Stimulated activated CD8-positive, alpha-beta memory T cell treated with anti-CD3 and anti-CD28 coated beads, Interleukin-7, amount 100 ng/mL, for 1 hour (primary cell): Measurements from ENCODE around the gene PLOD2.

Experiments used
- DNase-seq, 2 donors: peaks; one replicate each; pipeline ENCODE4 v3.0.0-alpha.2; 2020; ENCODE audit warnings: low read depth in 2 of 2

Gene PLOD2

DNA sequence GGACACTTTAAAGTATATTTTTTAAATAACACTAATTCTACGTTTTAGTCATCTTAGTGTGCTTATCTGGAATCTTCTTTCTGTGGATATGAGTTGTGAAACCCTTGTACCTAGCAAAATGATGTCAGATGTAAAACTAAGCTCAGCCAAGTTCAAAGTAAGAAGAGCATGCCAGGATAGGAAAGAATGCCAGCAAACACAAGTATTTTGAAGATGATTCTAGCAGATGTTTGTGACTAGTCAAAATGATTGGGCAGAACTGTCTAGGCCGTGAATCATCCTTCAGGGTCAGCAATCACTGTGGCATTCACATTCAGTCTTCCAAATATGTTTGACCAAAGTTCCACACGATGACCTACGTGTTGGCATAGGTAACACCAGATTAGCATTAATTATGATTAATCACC is 5.4 kb upstream of the PLOD2 start:
- DNase-seq = no peak

DNA sequence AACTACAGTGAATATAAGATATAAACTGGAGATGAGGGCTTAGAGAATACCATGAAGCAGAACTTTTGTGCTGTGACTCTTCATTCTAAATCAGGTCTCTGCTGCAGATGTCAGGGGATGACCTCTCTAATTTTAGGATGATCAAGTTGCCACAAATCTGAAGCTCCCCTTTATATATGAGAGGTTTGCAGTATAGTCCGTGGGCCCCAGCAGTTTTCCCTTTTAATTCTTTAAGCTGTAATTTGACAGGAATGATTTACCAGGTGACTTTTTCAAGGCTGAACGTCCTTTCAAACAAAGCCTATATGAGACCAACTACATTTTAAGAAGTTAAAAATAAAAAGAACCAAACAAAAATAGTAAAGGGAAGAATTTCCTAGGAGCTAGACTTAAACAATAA is 4.9 kb upstream of the PLOD2 start:
- no peak for DNase-seq

DNA sequence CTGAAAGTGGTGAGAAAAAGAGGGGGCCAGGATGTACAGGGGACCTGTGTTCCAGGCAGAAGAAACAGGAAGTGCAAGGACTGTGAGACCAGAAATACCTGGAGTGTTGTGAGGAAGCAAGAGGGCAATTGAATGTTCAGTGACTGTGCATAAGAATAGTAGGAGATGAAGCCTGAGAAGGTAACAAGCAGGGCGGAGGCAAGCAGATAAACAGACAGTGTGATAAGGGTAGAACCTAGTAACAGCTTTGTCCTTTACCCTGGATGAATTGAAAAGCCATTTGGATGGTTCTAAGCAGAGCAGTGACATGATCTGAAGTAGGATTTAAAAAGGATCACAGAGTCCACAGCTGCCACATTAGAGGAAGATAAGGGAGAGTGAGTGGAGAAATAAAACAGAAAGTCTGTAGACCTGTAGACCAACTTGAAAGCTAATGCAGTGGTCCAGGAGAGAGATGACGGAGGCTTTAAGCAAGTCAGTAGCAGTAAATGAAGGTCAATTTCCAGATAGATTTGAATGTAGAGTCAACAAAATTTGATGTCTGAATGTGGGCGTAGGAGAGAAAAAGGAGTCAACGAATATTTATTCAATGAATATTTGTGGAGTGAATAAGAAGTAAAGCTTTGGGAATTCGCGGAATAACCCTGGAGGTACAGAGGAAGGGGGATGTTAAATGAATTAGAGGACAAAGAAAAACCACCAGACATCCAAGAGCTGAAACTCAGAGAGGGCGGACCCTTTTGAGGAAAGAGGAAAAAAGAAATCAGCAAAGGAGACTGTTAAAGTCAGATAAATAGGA is 4.2 kb upstream of the PLOD2 start:
- no peak for DNase-seq

DNA sequence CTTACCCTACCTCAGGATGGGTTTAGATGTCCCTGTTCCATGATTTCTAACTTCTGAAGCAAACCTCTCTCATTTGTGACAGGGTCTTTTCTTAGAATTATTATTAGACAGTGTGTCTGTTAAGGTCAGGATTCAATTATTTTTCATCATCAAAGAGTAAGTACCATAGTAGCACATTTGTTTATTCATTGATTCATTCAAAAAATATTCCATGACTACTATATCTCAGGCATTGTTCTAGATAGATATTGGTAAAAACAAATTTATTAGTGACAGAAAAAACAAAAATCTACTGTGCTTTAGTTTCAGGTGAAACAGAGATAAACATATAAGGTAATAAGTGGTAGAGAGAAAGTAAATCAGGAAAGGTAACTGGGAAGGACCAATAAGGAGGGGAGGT is 3.5 kb upstream of the PLOD2 start:
- no peak for DNase-seq

DNA sequence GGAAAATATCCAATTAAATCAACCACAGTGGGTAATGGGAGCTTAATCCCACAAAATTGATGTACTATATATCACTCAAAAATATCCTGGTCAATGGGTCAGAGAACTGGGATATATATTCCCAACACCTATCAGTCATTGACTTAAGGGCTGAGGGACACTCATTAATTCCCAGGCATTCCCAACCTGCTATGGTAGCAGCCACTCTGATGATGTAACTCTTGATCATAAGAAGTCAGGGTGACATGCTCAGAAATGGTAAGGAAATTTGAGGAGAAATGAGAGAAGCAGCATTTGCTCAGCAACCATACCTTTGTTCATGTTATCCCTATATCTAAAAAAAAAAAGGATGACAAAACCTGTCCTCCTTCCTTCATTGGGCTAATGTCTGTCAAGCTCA is 3.1 kb upstream of the PLOD2 start:
- no peak for DNase-seq

DNA sequence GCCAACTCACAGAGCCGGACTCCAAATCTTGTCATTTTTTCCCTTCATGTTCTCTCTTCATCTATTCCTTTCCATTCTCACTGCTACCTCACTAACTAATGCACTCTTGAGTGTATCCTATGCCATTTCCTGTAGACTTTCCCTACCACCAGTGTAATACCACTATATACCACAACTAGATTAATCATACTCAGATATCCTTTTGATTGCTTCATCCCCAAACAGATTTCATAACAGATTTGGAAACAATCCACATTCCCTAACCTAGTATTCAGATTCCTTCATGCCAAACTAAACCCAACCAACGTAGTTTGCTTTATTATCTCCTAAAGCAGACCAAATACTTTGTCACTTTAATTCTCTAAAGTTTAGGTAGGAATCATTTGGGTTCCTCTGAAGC is 2.6 kb upstream of the PLOD2 start:
- DNase-seq = no peak

DNA sequence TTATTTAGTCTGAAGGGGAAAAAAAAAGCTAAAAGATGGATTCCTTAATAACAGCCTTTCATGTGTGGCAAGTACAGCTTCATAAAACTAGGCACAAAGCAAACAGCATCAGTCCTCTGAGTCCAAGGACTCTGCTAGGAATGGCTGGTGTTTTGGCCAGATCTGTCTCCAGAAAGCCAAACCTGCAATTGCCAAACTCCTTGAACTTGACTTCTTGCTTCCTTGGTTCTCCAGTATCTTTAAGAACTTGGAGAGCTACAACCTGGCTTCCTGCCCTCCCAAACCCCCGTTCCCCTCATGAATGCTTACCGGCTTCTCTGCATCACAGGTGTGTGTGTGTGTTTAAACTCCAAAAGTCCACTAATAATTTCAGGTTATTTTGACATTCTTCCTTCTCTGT is 1.6 kb upstream of the PLOD2 start:
- no peak for DNase-seq

DNA sequence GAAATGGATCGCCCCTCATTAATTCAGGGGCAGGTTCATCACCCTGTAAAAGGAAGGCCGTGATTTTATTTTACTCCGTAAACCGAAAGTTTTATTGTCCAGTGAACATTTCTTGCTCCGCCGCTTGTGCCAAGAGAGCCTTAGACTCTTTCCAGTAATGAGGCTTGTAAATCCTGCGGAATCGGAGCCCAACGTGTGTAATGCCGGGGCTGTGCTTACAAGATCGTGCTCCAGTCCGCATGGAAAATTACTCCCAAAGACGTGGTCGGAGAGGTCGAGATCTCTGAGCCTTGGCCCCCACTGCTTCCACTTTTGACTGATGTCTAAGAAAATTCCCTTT is 649 bp upstream of the PLOD2 start:
- no peak for DNase-seq

DNA sequence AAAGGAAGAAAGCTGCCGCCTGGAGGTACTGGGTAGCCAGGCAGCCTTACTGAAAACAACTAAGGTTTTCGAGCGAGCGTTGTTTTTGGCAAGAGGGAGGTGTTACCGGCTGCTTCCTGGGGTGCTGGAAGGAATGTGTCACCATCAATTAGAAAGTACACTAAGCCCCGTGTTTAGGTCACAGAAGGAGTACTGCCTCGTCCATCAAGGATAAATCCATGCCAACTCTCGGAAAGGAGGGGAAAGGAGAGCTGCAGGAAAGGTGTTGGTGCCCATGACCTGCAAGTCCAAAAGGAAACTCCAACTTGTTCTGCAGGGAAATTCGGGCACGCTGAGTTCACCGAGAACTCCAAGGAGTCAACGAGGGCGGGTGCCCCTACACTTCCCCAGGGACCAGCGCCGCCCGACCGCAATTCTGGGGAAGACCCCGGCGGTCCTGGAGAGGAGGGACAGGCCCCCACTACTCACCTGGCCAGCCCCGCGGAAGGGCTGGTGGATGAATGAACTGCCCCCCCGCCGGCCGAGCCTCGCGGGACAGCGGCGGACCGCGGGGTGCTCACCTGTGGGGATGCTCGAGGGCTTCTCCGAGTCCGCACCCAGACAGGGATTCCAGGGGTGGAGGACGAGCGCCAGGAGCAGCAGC is 542 bp downstream of the PLOD2 start:
- no peak for DNase-seq

DNA sequence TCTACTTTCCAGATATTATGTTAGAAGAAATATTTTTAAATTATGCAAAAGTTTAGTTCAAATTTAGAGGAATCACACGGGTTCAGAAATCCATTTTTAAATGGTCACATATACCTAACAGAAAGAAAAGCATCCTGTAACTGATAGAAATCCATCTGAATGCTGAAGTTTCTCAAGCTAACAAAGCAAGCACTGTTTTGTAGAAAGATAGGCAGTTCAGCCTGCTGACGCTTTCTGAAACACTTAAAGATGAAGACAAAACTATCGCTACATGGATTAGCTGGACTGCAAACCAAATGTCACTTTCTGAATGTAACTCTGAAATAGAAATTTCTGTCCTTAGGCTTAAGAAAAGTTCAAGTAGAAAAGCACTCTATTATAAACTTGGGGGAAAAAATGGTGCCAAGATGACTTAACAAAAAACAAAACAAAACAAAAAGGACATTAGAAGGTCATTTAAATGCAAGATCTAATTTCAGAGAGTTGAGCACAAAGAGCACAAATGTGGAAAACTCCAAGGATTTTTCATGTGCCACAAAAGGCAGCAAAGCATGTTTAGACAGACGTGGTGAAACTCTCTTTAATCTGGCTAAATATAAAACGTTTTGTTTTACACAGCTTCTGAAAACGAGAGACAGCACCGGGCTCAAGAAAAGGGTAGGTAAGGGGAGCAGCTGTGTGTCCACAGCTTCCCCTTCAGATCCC is 1.2 kb downstream of the PLOD2 start:
- no peak for DNase-seq

DNA sequence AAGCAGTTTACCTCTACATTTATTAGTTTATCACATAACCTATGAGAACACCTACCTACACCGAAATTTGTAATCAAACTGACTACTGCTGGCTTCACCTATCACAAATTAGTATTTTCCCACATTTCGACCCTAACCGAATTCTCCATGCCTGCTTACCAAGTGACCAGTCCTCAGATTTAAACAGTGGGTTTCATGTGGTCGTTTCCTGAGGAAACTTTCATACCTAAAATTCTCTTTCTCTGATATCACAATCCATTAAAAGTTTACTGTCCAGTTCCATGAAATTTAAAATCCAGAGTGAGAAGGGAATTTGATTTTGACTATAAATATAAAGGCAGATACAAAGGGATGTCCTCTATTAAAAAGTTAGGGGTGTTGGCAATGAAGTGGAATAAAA is 1.9 kb downstream of the PLOD2 start:
- DNase-seq = no peak

DNA sequence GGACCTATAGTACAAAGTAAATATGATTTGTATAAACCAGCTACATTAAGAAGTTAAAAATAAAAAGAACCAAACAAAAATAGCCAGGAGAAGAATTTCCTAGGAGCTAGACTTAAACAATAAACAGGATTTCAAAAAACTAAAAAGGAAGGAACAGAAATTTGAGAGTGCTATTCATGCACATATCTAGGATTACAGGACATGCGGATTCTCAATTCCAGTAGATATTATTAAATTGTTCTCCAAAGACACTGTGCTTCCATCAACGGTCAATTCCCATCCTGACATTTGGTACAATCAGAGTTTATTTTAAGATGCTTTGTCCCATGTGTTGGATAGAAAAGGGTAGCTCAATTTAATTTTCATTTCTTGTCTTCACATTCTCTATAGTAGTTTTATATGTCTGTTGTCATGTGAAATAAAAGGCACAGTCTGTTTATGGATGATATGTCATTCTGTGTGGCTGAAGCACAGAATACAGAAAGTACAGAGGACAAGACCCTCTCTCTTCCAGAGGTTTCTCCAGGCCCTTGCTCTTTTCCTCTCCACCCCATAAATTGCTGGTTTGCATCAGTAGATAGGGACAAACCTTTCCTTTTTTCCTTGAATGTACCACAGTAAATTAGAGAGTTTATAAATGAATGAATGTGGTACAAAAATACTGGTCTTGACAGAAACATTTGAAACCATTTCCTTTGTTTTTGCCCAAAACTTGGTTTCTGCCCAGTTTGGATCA is 3.5 kb downstream of the PLOD2 start:
- DNase-seq = no peak

DNA sequence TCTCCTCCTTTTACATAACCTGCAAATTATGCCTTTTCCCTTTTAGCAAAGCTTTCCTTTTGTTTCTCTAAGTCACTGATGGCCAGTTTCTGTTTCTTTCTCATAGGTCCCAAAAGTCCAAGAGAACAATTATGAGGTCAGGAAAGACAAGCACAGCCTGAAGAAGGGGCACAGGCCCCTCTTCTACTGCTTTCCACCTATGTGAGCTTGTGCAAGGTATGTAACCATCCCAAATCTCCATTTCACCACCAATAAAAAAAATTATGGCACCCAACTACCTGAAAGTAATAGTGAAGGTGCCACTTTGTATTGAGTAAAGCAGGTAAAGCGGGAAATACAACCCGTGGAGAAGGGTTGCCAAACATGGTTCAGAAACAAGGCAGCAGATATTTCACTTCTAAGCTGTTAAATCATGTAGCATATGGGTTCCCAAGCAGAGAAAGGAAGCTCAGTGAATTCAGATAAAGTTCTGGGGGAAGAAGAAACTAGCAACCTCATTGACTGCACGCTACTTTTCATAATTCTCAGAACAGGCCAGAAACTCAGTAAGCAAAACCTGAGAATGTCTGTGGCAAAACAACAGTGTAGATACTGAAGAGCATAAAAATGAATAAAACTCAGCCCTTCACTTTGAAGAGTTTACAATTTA is 4.2 kb downstream of the PLOD2 start:
- DNase-seq = no peak

DNA sequence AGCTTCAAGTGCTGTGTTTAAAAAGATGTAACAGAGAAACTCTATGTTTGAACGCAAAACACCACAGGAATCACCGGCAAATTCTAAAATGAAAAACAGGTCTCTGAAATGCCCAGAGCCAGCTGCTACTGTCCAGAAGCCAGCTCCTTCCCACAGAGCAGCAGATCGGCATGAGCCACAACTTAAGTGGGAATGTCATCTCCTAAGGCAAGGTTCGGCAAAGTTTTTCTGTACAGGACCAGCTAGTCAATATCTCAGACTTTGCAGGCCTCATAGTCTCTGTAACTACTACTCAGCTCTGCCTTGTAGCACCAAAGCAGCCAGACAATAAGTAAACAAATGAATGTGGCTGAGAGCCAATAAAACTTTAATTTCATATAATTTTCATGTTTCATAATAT is 4.9 kb downstream of the PLOD2 start:
- no peak for DNase-seq

DNA sequence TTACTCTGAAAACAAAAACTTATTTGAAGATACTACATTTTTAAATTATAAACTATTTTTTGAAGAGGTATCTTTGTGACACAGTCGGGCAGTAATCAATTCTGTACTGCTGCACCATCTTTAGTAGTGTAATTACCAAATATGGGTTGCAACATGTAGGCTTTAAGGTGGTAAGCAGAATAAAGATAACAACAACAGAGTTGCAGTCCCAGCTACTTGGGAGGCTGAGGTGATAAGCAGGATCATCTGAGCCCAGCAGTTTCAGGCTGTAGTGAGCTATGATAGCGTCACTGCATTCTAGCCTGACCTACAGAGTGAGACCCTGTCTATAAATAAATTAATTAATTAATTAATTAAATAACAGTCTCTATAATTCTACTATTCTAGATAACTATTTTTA is 6.0 kb downstream of the PLOD2 start:
- no peak for DNase-seq

DNA sequence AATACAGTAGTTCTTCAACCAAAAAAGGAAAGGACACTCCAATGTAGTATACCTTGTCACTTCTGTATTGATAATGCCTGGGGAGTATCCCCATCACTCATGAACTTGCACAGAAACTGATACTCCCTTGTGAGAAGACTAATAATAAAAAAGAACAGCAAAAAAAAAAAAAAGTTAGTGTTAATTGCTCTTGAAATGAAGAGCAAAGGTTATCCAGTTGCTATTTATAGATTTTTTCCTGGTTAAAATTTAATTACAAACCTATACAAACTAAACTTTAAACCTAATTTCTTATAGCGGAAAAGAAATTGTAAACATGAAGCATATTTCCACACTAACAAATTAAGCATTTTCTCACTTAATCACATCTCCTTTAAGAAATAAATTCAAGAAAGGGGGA is 6.7 kb downstream of the PLOD2 start:
- DNase-seq = no peak

DNA sequence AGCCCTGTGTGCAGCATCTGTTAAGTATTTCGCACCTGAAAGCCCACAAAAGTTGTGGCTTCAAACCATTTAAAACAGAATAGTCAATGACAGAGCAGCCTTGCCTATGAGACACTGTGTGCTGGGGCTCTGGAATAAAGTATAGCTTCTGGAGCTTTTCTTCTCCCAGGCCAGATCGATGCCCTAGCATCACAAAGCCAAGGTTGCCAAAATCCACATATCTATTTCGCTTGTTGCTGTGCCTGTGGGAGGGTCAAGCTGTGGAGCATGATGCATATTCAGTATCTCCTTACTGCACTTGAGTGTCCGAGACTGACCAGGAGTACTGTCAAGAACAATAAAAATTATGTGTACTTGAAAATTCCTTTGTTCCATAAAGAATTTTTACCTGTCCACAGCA is 7.6 kb downstream of the PLOD2 start:
- no peak for DNase-seq

DNA sequence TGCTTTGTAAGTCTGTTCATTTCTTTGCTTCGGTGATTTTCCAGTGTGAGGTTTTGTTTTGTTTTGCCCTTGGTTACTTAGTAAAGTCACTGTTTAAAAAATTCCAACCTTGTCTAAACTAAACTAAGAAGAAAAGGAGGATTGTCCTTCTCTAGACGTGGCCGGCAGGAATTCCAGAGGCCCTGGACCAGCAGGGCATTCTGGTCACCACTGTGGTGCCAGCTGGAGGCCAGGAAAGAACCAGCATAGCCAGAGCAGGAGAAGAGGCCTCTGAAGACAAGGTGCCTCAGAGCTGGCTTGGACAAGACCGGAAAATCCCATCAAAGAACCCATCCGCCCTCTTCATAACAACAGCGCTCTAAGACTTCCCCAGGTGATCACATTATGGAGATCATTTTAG is 8.2 kb downstream of the PLOD2 start:
- DNase-seq = no peak

DNA sequence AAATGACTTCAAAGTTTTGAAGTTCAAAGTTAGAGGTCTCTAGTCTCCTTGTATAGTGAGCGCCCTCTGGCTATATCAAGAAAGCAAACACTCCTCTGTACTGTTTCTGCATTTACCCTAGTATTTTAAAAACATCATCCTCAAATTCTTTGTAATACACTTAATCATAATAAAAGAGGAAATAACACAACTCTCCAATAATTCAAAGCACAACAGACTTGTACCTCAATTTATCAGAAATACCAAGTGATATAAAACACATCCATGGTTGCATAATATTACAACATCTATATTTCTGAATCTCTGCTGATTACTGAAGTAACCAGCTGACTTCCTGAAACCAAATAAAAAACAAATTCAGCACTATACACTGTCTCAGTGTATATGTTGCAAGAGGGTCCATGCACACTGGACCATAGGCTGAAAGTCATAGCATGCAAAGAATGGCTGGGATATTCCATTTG is 12.5 kb downstream of the PLOD2 start:
- no peak for DNase-seq

DNA sequence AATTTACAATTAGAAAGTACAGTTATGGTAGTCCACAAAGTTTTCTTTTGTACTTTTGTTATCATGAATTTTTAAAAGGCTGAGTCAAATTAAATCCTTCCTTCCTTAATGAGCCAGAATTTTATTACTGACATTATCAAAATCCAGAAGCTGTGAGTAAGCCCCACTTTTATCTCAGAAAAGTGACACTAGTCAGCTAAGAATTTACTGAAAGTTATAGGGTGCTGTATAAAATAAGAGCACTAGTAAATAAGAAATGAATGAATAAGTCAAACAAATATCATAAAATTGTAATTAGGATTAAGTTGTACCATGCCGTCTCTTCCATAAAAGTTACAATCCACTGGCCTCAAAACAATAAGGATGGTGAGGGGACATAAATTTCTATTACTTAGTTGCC is 15.3 kb downstream of the PLOD2 start:
- no peak for DNase-seq

DNA sequence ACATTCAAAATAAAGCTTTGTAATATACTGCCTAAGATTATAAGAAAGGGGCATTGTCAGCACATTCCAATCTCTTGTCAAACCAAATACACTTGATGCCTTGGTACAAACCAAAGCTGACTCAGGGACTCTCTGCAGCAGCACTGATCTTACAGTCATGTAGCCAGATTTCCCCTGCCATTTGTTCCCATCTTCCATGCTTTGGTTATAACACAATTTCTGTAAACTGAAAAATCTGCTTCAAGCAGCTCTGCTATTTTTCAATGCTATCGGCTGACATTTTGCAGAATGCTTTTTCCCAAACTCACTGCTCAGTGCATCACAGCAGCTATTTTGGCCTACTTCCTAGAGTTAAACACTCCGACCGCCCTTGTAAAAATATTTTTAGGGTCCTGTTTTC is 18.2 kb downstream of the PLOD2 start:
- DNase-seq = no peak

DNA sequence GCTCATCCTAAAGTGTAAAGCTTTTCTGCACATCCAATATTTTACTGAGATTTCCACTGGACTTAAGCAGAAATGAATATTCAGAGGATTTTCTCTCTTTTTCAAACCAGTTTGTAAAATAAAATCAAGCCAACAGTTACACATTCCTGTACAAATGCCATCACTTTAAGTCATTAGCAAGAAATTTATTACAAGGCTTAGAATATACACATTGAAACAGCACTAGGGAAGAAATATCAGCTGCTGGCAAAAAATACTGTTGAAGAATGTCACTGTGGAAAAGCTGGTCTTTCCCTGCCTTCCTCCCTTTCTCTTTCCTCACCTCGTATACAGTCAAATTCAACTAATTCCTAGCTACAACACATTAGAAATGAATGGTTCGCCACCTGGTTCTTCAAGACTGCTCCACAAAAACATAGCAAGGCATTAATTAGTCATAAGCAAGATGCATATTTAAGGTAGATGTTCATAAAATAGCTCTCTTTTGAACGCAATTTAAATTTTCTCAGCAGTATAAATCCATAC is 21.3 kb downstream of the PLOD2 start:
- no peak for DNase-seq
